ENCODE data around the gene EYS. TPM values are rescaled to one million over a fixed set of nuclear protein-coding genes. Genes with fewer than 3 reads are reported as not detected.

The EYS gene
- total RNA-seq, 1 experiment from 2014 or later = not detected

GRCh38 chr6:64861039-64861651 is 845.9 kb downstream of the EYS start:
- no peaks in the 10 kb centered on the region for H3K79me2 ChIP-seq (ENCODE audit: insufficient read depth, low read length)
- no peak overlapping the region for H3K56ac ChIP-seq (ENCODE audit: insufficient read length, low read depth, low read length)
- H3K9ac ChIP-seq (ENCODE audit: extremely low read depth, insufficient read length, low read length) = no peak overlapping the region
- no peak overlapping the region for H3K4me3 Mint-ChIP-seq
- no CpG with 5 or more reads among the region's 6 CpGs for WGBS (ENCODE audit: extremely low coverage, insufficient read length, low lambda C conversion rate)
- no peak overlapping the region for H2BK20ac ChIP-seq (ENCODE audit: low read depth, low read length, poor library complexity, severe bottlenecking)
- H3K9me3 ChIP-seq (ENCODE audit: control insufficient read depth, low read depth, low read length) = no peaks in the 10 kb centered on the region
- no peak overlapping the region for H4K8ac ChIP-seq (replicated peaks; ENCODE audit: insufficient read length, low read depth, low read length)
- no peak overlapping the region for H3K4ac ChIP-seq (ENCODE audit: low read depth, low read length)
- H3K4me1 ChIP-seq (ENCODE audit: insufficient read depth, low read length) = no peaks in the 10 kb centered on the region
- H3K79me1 ChIP-seq (ENCODE audit: insufficient read depth, low read depth, low read length, poor library complexity, severe bottlenecking) = no peaks in the 10 kb centered on the region
- H3K27me3 Mint-ChIP-seq (ENCODE audit: low read depth) = no peaks in the 10 kb centered on the region
- H2AFZ ChIP-seq (ENCODE audit: low read length) = no peak overlapping the region
- DNase-seq = no peak
- peaks cover 3 to 4% of the 10 kb centered on the region in 2 experiments; a peak in 4 of 5 replicates for H3K9me3 Mint-ChIP-seq
- H2BK12ac ChIP-seq (ENCODE audit: insufficient read length, low read depth, low read length) = no peak overlapping the region
- no peak overlapping the region for H2BK5ac ChIP-seq (ENCODE audit: insufficient read length, low read length)
- H3K36me3 Mint-ChIP-seq (ENCODE audit: insufficient read depth in 1 of 3, low read depth in 3 of 3) = peaks cover 0 to 9% (median 7%) of the 10 kb centered on the region in 3 experiments; a peak in 4 of 7 replicates
- no peaks in the 10 kb centered on the region for H4K20me1 ChIP-seq (ENCODE audit: control insufficient read depth, insufficient read depth, insufficient read length)
- H3K14ac ChIP-seq (ENCODE audit: insufficient read depth, low read length) = peak overlapping the region; percentile 47; the same call in 1 of the 2 replicates
- H3K4me1 Mint-ChIP-seq = no peaks in the 10 kb centered on the region
- no peaks in the 10 kb centered on the region for H3K27me3 ChIP-seq (ENCODE audit: insufficient read depth, low read length)
- no peak overlapping the region for H3K18ac ChIP-seq (ENCODE audit: insufficient read length, low read depth, low read length)
- no peak for TF ChIP-seq CTCF (conservative IDR thresholded peaks at IDR 0.05)
- no peak overlapping the region for H2AK5ac ChIP-seq (ENCODE audit: insufficient read length, low read length)
- H2BK15ac ChIP-seq (ENCODE audit: low read depth, low read length) = no peak overlapping the region
- H3T11ph ChIP-seq (ENCODE audit: low read length) = no peak overlapping the region
- no peak overlapping the region for H4K5ac ChIP-seq (ENCODE audit: insufficient read length, low read depth, low read length)
- no peak overlapping the region for H3K27ac Mint-ChIP-seq
- no peak overlapping the region for H3K27ac ChIP-seq (ENCODE audit: insufficient read length, low read depth, low read length)
- H3K23ac ChIP-seq (ENCODE audit: insufficient read length, low read depth, low read length) = no peak overlapping the region
- peaks cover 3% of the 10 kb centered on the region for H3K23me2 ChIP-seq (ENCODE audit: insufficient read length, low read depth, low read length, poor library complexity, severe bottlenecking)
- no peak overlapping the region for H4K91ac ChIP-seq (ENCODE audit: insufficient read length, low read depth, low read length)
- no peak overlapping the region for H3K4me2 ChIP-seq (ENCODE audit: insufficient read depth, insufficient read length, low read length)
- H2BK120ac ChIP-seq (ENCODE audit: low read depth, low read length, poor library complexity, severe bottlenecking) = no peak overlapping the region
